Activated gamma-delta T cell (primary cell): Measurements from ENCODE around the gene BBS1.
"Not testable (repeated sequence)": the region's sequence is repeated elsewhere in the genome, so short reads cannot be mapped to it uniquely, and the experiment has no call there.

Source experiments
- DNase-seq: peaks from one replicate; lab custom pipeline; 2025; lab: John Stamatoyannopoulos, UW
- total RNA-seq, 2 donors: gene quantifications; one replicate each; lab custom pipeline; 2026; lab: John Stamatoyannopoulos, UW

BBS1 gene
- 3.5 to 6.4 reads per million in 2 donors for total RNA-seq

- DNase-seq = peak; percentile 57
Observed at GRCh38 chr11:66510271-66510989, at the start of gene BBS1. BBS1 (plus strand) TSS chr11:66510635; CDS start chr11:66510660, 25 bp downstream.

- DNase-seq = no peak
Observed at GRCh38 chr11:66462010-66462409, 48.4 kb upstream of the BBS1 start.

- DNase-seq = no peak
Observed at GRCh38 chr11:66462911-66463310, 47.5 kb upstream of the BBS1 start.

- DNase-seq = not testable (repeated sequence)
Observed at GRCh38 chr11:66464116-66464515, 46.3 kb upstream of the BBS1 start.

GRCh38 chr11:66464916-66465315, 45.5 kb upstream of the BBS1 start:
- DNase-seq = no peak

GRCh38 chr11:66465373-66466224, 44.8 kb upstream of the BBS1 start:
- DNase-seq = no peak

GRCh38 chr11:66466225-66467033, 44.0 kb upstream of the BBS1 start, which contains the start of gene PELI3:
PELI3 (plus strand) TSS chr11:66466905; CDS start chr11:66468129, 1,224 bp downstream.
- DNase-seq = peak; percentile 86

- DNase-seq = no peak
Observed at GRCh38 chr11:66467034-66467659, 43.3 kb upstream of the BBS1 start.

- no peak for DNase-seq
Observed at GRCh38 chr11:66467756-66468155, 42.7 kb upstream of the BBS1 start.

- no peak for DNase-seq
Observed at GRCh38 chr11:66468691-66469090, 41.7 kb upstream of the BBS1 start.

GRCh38 chr11:66469441-66469840, 41.0 kb upstream of the BBS1 start:
- no peak for DNase-seq

- DNase-seq = no peak
Observed at GRCh38 chr11:66470015-66470414, 40.4 kb upstream of the BBS1 start.

GRCh38 chr11:66471142-66471541, 39.3 kb upstream of the BBS1 start:
- DNase-seq = no peak

GRCh38 chr11:66472054-66472453, 38.4 kb upstream of the BBS1 start:
- no peak for DNase-seq

GRCh38 chr11:66473167-66473566, 37.3 kb upstream of the BBS1 start:
- no peak for DNase-seq

- DNase-seq = no peak
Observed at GRCh38 chr11:66473608-66474515, 36.6 kb upstream of the BBS1 start.

- DNase-seq = no peak
Observed at GRCh38 chr11:66475349-66476172, 34.9 kb upstream of the BBS1 start.

- DNase-seq = no peak
Observed at GRCh38 chr11:66476173-66476840, 34.1 kb upstream of the BBS1 start.

GRCh38 chr11:66476841-66477251, 33.6 kb upstream of the BBS1 start:
- no peak for DNase-seq
